Heart left ventricle (tissue), 13 donors: ENCODE results near the gene GIPC3.

Experiments
- CTCF ChIP-seq, 12 donors: fragments of 200-600 bp; sonication (generic) in 4 of 12; IDR thresholded peaks; one replicate each; pipeline versions ENCODE4 v1.5.0 to v1.8.0; 2018 to 2022; ENCODE audit warnings: antibody characterized with exemption in 12 of 12, mild to moderate bottlenecking in 5 of 12
- POLR2A ChIP-seq, 2 donors: fragments of 450-650 bp; IDR thresholded peaks; one replicate each; pipeline ENCODE4 v1.6.1; 2017; ENCODE audit warnings: antibody characterized with exemption in 2 of 2, mild to moderate bottlenecking in 2 of 2, moderate library complexity in 2 of 2
- donor health status: ischemic (EF 13 %, LVEDD 7.1; RV severe dilation, severe dysfunction).
- donor health status: DM: no; HTN: yes; CAD: no.
- donor health status: DM: no; HTN: no; CAD: no.
- donor health status: ischemic (EF 25% LVEDD 6.9; RV normal size, moderate dysfunction).
- donor health status: ischemic (EF 25% LVEDD 5.7; RV mildly dilated, moderate dysfunction).
- donor health status: ischemic (EF 35%, LVEDD 5.7; RV mildly dilated, moderate dysfunction).
- donor health status: nonischemic (EF 11% LVEDD 7.7; RV severe dilation, severe dysfunction).
- donor health status: DM: yes; HTN: yes; CAD: no.
- donor health status: PGD.
- donor health status: ischemic (EF 29% LVEDD 5.4; RV normal size, mild dysfunction).
- donor health status: nonischemic (EF 23%, LVEDD 6.1; RV moderate dilation, normal function).

- TF ChIP-seq CTCF (IDR thresholded peaks at IDR 0.05) (no peak), POLR2A (IDR thresholded peaks at IDR 0.05) (no peak)
Measured at GRCh38 chr19:3595521-3596061, 10.3 kb downstream of the GIPC3 start.
